HCT116 (cell line): ENCODE measurements around the gene ZNF165. TPM values are rescaled to one million over a fixed set of nuclear protein-coding genes. Genes with fewer than 3 reads are reported as not detected.

Experiments
- ATAC-seq: fragments of 200-7000 bp; cut with Tn5 transposase; 2 replicates; pipeline ENCODE4 v1.9.1; 2020; ENCODE audit warnings: mild to moderate bottlenecking, moderate library complexity
- BruUV-seq: library from RNA; stranded (reverse); fragments of 400-500 nt; replicated peaks from 2 replicates; lab custom pipeline; 2021; lab: Mats Ljungman, UMichigan
- CTCF ChIA-PET: fragments of 300-600 bp; sonication (Branson Sonifier 250); formaldehyde crosslinking; loops from one replicate; lab custom pipeline; 2021; ENCODE audit warnings: antibody characterized with exemption; lab: Charles Lee
- POLR2A ChIA-PET: fragments of 300-600, 350-600 bp; sonication (Branson Sonifier 250); formaldehyde crosslinking; loops from one replicate; lab custom pipeline; 2021; ENCODE audit warnings: antibody characterized with exemption; lab: Charles Lee
- RAD21 ChIA-PET, 2 experiments: fragments of 300-600 bp; sonication (Branson Sonifier 250); formaldehyde crosslinking; loops; one replicate each; lab custom pipeline; 2023; ENCODE audit warnings: low total read pairs in 2 of 2; ENCODE audit not compliant: uncharacterized antibody in 2 of 2, unreplicated experiment in 2 of 2, low non-redundant PET in 1 of 2; lab: Charles Lee
- DNase-seq: peaks from one replicate; pipeline ENCODE4 v3.0.0-alpha.2; 2010; ENCODE audit warnings: low read depth, low spot score
- H2AFZ ChIP-seq: fragments of 200-600 bp; shearing (Covaris generic), sonication (generic); 2 replicates; pipeline ENCODE4 v1.6.1; 2017; ENCODE audit warnings: low read depth, mixed run types, mixed read lengths, antibody characterized with exemption, low read length; ENCODE audit not compliant: poor library complexity, severe bottlenecking
- H3K27ac ChIP-seq: 2 replicates; pipeline ENCODE4 v1.5.1; 2012; ENCODE audit warnings: low read depth, low read length
- H3K27me3 ChIP-seq: fragments of 200-600 bp; sonication (generic); 2 replicates; pipeline ENCODE4 v1.6.1; 2016; ENCODE audit warnings: mixed run types, low read length, mixed read lengths; ENCODE audit not compliant: insufficient read depth
- H3K36me3 ChIP-seq, 2 experiments: fragments of 200-500 bp in 1 of 2; fragments of 200-600 bp in 1 of 2; sonication (Bioruptor generic) in 1 of 2; sonication (generic) in 1 of 2; 2 replicates each; pipeline versions ENCODE4 v1.5.1 to v1.6.1; 2014 to 2016; ENCODE audit warnings: low read length in 2 of 2, inconsistent platforms in 1 of 2, mixed read lengths in 1 of 2, mixed run types in 1 of 2; ENCODE audit not compliant: insufficient read depth in 2 of 2, control insufficient read depth in 1 of 2
- H3K4me1 ChIP-seq, 2 experiments: fragments of 200-600 bp in 1 of 2; sonication (generic) in 1 of 2; 2 replicates each; pipeline versions ENCODE4 v1.5.1 to v1.6.1; 2012 to 2017; ENCODE audit warnings: low read length in 2 of 2, inconsistent platforms in 1 of 2, mild to moderate bottlenecking in 1 of 2, mixed read lengths in 1 of 2, mixed run types in 1 of 2, moderate library complexity in 1 of 2; ENCODE audit not compliant: insufficient read depth in 2 of 2, control insufficient read depth in 1 of 2
- H3K4me2 ChIP-seq: fragments of 200-600 bp; sonication (generic); 2 replicates; pipeline ENCODE4 v1.6.1; 2017; ENCODE audit warnings: mixed run types, low read length, mixed read lengths
- H3K4me3 ChIP-seq, 2 experiments: fragments of 200-600 bp in 1 of 2; sonication (generic) in 1 of 2; replicated peaks in 1 of 2; 2 replicates each; pipeline ENCODE4 v1.5.1; 2011 to 2016; ENCODE audit warnings: low read length in 2 of 2, control low read depth in 1 of 2, low read depth in 1 of 2, mild to moderate bottlenecking in 1 of 2, mixed read lengths in 1 of 2, mixed run types in 1 of 2
- H3K79me2 ChIP-seq: fragments of 200-600 bp; sonication (generic); 2 replicates; pipeline ENCODE4 v1.6.1; 2017; ENCODE audit warnings: mild to moderate bottlenecking, mixed run types, low read length, moderate library complexity, mixed read lengths; ENCODE audit not compliant: insufficient read depth
- H3K9ac ChIP-seq: fragments of 200-600 bp; sonication (generic); 2 replicates; pipeline ENCODE4 v1.6.1; 2016; ENCODE audit warnings: low read length, mixed read lengths
- H3K9me2 ChIP-seq: fragments of 200-600 bp; sonication (generic), shearing (Covaris generic); 2 replicates; pipeline ENCODE4 v1.6.1; 2017; ENCODE audit warnings: mixed run types, mild to moderate bottlenecking, moderate library complexity; ENCODE audit not compliant: insufficient read depth
- H3K9me3 ChIP-seq, 2 experiments: fragments of 200-500 bp in 1 of 2; fragments of 200-600 bp in 1 of 2; sonication (Bioruptor generic) in 1 of 2; sonication (generic) in 1 of 2; 2 replicates each; pipeline ENCODE4 v1.6.1; 2014 to 2017; ENCODE audit warnings: low read length in 2 of 2, mixed read lengths in 2 of 2, inconsistent platforms in 1 of 2, low read depth in 1 of 2, mild to moderate bottlenecking in 1 of 2, mixed run types in 1 of 2, moderate library complexity in 1 of 2; ENCODE audit not compliant: control insufficient read depth in 1 of 2, insufficient read depth in 1 of 2
- H4K20me1 ChIP-seq: fragments of 200-600 bp; sonication (generic), shearing (Covaris generic); 2 replicates; pipeline ENCODE4 v1.6.1; 2017; ENCODE audit warnings: mixed run types, mild to moderate bottlenecking, moderate library complexity; ENCODE audit not compliant: insufficient read depth
- ATF3 ChIP-seq: IDR thresholded peaks from 2 replicates; pipeline ENCODE4 v1.6.1; 2012
- CBX3 ChIP-seq: IDR thresholded peaks from 2 replicates; pipeline ENCODE4 v1.6.1; 2012; ENCODE audit warnings: low read depth
- CEBPB ChIP-seq: IDR thresholded peaks from 2 replicates; pipeline ENCODE4 v1.6.1; 2012; ENCODE audit warnings: low read depth
- CTCF ChIP-seq, 3 experiments: fragments of 200-600 bp in 1 of 3; sonication (generic) in 1 of 3; IDR thresholded peaks in 2 of 3; conservative IDR thresholded peaks in 1 of 3; 2 replicates each; pipeline ENCODE4 v1.5.1; 2012 to 2017; ENCODE audit warnings: low read depth in 2 of 3, low read length in 2 of 3, antibody characterized with exemption in 1 of 3, borderline replicate concordance in 1 of 3, control low read depth in 1 of 3, mild to moderate bottlenecking in 1 of 3, mixed read lengths in 1 of 3, mixed run types in 1 of 3, moderate library complexity in 1 of 3; ENCODE audit not compliant: insufficient read depth in 1 of 3
- EGR1 ChIP-seq: IDR thresholded peaks from 2 replicates; pipeline ENCODE4 v1.6.1; 2012; ENCODE audit warnings: low read depth
- EZH2 ChIP-seq: fragments of 200-600 bp; sonication (generic); IDR thresholded peaks from 2 replicates; pipeline ENCODE4 v1.6.1; 2017; ENCODE audit warnings: antibody characterized with exemption, mixed run types
- EZH2phosphoT487 ChIP-seq: fragments of 200-600 bp; IDR thresholded peaks from 2 replicates; pipeline ENCODE4 v1.6.1; 2018; ENCODE audit warnings: antibody characterized with exemption, borderline replicate concordance
- JUND ChIP-seq: IDR thresholded peaks from 2 replicates; pipeline ENCODE4 v1.6.1; 2012
- POLR2A ChIP-seq: IDR thresholded peaks from 2 replicates; pipeline ENCODE4 v1.7.0; 2011; ENCODE audit warnings: borderline replicate concordance; ENCODE audit not compliant: insufficient read depth, insufficient read length; ENCODE audit errors: extremely low read depth
- POLR2AphosphoS5 ChIP-seq: IDR thresholded peaks from 2 replicates; pipeline ENCODE4 v1.6.1; 2011; ENCODE audit warnings: mild to moderate bottlenecking, low read depth, low read length, moderate library complexity
- RAD21 ChIP-seq: IDR thresholded peaks from 2 replicates; pipeline ENCODE4 v1.6.1; 2012; ENCODE audit warnings: low read depth, mild to moderate bottlenecking
- REST ChIP-seq: IDR thresholded peaks from 2 replicates; pipeline ENCODE4 v1.6.1; 2012; ENCODE audit warnings: low read depth
- SP1 ChIP-seq: IDR thresholded peaks from 2 replicates; pipeline ENCODE4 v1.6.1; 2012; ENCODE audit warnings: low read depth
- SRF ChIP-seq: IDR thresholded peaks from 2 replicates; pipeline ENCODE4 v1.6.1; 2012; ENCODE audit warnings: low read depth
- TCF7L2 ChIP-seq: IDR thresholded peaks from 2 replicates; pipeline ENCODE4 v1.7.0; 2011; ENCODE audit warnings: borderline replicate concordance, inconsistent platforms; ENCODE audit not compliant: insufficient read depth, insufficient read length; ENCODE audit errors: extremely low read depth
- YY1 ChIP-seq: IDR thresholded peaks from 2 replicates; pipeline ENCODE4 v1.6.1; 2011; ENCODE audit warnings: low read length, low read depth, moderate library complexity, mild to moderate bottlenecking; ENCODE audit not compliant: insufficient replicate concordance; ENCODE audit errors: extremely low read depth
- ZFX ChIP-seq: fragments of 450-650 bp; IDR thresholded peaks from 2 replicates; pipeline ENCODE4 v1.6.1; 2017
- ZNF274 ChIP-seq: fragments of 200-500 bp; sonication (Bioruptor generic); IDR thresholded peaks from 2 replicates; pipeline ENCODE4 v1.6.1; 2014; ENCODE audit warnings: mild to moderate bottlenecking, low read depth, low read length, inconsistent platforms
- intact Hi-C: fragments of 100-400 bp; cut with micrococcal nuclease; formaldehyde crosslinking; loops from 2 replicates; pipeline ENCODE4 v1.10.0; 2022
- total RNA-seq: library from RNA; stranded (reverse); gene quantifications from one replicate; pipeline ENCODE4 v1.2.1, GENCODE V29; 2021; ENCODE audit not compliant: unreplicated experiment
- TF ChIP-seq, protein P1 (sequence below): IDR thresholded peaks from 2 replicates; pipeline ENCODE4 v1.6.1; 2011; ENCODE audit warnings: mild to moderate bottlenecking, low read length, moderate library complexity; ENCODE audit not compliant: insufficient replicate concordance; ENCODE audit errors: extremely low read depth

ZNF165 gene
- total RNA-seq, 1 experiment from 2014 or later = 11.2 TPM

GRCh38 chr6:28080631-28081485 lies 490 bp downstream of the ZNF165 start:
- peaks cover 34% of the 10 kb centered on the region for H3K79me2 ChIP-seq
- H2AFZ ChIP-seq = peak overlapping the region; percentile 41
- H4K20me1 ChIP-seq = no peaks in the 10 kb centered on the region
- peaks cover 8 to 20% of the 10 kb centered on the region in 2 experiments; a peak in 3 of 4 replicates for H3K4me1 ChIP-seq
- no peaks in the 10 kb centered on the region for H3K27me3 ChIP-seq
- H3K36me3 ChIP-seq = peaks cover 14 to 18% of the 10 kb centered on the region in 2 experiments
- intact Hi-C loops = no loop called here
- H3K9me2 ChIP-seq = no peaks in the 10 kb centered on the region
- no peaks in the 10 kb centered on the region for H3K9me3 ChIP-seq
- H3K9ac ChIP-seq = peak overlapping the region; percentile 94
- H3K4me3 ChIP-seq = peak overlapping the region; percentile 68 to 94
- DNase-seq (peak; percentile 97), ATAC-seq (peak; percentile 84)
- ChIA-PET RAD21 (no interaction called here), CTCF (no interaction called here), POLR2A (no interaction called here)
- BruUV-seq = no TSS peak
- H3K4me2 ChIP-seq = peak overlapping the region; percentile 80
- H3K27ac ChIP-seq = peak overlapping the region; percentile 81
- TF ChIP-seq ATF3 = no peak; the same call in 1 of the 2 replicates
- peak; percentile 85 for TF ChIP-seq SP1
- no peak for TF ChIP-seq JUND
- TF ChIP-seq REST = no peak
- TF ChIP-seq CTCF (IDR thresholded peaks at IDR 0.05 in 2 of 3, conservative IDR thresholded peaks at IDR 0.05 in 1 of 3; ENCODE audit: borderline replicate concordance in 1 of 3, insufficient read depth in 1 of 3, low read depth in 2 of 3, low read length in 2 of 3) = no peak
- TF ChIP-seq POLR2A = no peak
- TF ChIP-seq SRF = peak; percentile 87
- TF ChIP-seq, protein P1, sequence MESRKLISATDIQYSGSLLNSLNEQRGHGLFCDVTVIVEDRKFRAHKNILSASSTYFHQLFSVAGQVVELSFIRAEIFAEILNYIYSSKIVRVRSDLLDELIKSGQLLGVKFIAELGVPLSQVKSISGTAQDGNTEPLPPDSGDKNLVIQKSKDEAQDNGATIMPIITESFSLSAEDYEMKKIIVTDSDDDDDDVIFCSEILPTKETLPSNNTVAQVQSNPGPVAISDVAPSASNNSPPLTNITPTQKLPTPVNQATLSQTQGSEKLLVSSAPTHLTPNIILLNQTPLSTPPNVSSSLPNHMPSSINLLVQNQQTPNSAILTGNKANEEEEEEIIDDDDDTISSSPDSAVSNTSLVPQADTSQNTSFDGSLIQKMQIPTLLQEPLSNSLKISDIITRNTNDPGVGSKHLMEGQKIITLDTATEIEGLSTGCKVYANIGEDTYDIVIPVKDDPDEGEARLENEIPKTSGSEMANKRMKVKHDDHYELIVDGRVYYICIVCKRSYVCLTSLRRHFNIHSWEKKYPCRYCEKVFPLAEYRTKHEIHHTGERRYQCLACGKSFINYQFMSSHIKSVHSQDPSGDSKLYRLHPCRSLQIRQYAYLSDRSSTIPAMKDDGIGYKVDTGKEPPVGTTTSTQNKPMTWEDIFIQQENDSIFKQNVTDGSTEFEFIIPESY = no peak
- TF ChIP-seq YY1 = peak; percentile 82
- TF ChIP-seq EGR1 = 0 out of 2 replicates have a peak, but pooled peaks have one; percentile 14
- no peak for TF ChIP-seq EZH2phosphoT487
- TF ChIP-seq ZFX = no peak
- TF ChIP-seq ZNF274 = no peak
- TF ChIP-seq EZH2 = no peak
- TF ChIP-seq CEBPB = no peak
- no peak for TF ChIP-seq RAD21
- TF ChIP-seq TCF7L2 = peak; percentile 10
- TF ChIP-seq CBX3 = peak; percentile 98
- TF ChIP-seq POLR2AphosphoS5 = peak; percentile 54
